Frontal cortex (tissue), 4 donors: ENCODE data around the gene MSMO1. TPM values are rescaled to one million over a fixed set of nuclear protein-coding genes. Genes with fewer than 3 reads are reported as not detected.
A peak's percentile ranks its signal among the peaks of the same experiment; 100 is the strongest.

Experiments
- DNase-seq, 2 donors: peaks; one replicate each; pipeline ENCODE4 v3.0.0; 2012; ENCODE audit warnings: low spot score in 2 of 2
- FAIRE-seq: peaks from 2 replicates; lab custom pipeline; 2012; peaks lifted over from hg19 to GRCh38; lab: Jason Lieb, UNC
- total RNA-seq: library from RNA; depleted of rRNA; stranded (reverse); fragments of >200 nt; gene quantifications from one replicate; pipeline ENCODE4 v1.2.3, GENCODE V29; 2014
- donor health status: control.
- donor health status: control.
- donor health status: control.

MSMO1 gene
- total RNA-seq, 1 donor from 2014 or later: 705 TPM

DNA sequence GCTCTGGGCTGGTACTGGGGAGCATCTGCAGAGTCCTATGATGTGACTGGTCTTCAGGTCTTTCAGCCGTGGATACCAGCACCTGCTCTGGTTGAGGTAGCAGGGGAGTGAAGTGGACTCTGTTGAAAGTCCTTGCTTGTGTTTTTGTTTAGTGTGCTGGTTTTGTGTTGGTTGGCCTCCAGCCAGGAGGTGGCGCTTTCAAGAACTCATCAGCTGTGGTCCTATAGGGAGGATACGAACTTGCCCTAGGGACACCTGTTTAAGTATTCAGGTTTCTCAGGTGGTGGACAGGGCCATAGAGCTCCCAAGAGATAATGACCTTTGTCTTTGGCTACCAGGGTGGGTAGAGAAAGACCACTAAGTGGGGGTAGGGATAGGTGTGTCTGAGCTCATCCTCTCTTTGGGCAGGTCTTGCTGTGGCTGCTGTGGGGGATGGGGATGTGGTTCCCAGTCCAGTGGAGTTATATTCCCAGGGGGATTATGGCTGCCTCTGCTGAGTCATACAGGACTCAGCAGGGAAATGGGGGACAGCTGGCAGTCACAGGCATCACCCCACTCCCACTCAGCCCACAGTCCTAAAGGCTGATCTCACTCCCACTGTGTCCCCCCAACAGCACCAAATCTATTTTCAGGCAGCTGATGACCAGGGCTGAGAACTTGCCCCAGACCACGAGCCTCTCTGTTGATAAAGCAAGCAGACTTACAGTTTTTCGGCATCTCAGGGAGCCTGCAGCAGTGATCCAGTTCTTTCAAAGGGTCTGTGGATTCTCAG lies 24.1 kb downstream of the MSMO1 start:
- FAIRE-seq (no peak), DNase-seq (no peak)

DNA sequence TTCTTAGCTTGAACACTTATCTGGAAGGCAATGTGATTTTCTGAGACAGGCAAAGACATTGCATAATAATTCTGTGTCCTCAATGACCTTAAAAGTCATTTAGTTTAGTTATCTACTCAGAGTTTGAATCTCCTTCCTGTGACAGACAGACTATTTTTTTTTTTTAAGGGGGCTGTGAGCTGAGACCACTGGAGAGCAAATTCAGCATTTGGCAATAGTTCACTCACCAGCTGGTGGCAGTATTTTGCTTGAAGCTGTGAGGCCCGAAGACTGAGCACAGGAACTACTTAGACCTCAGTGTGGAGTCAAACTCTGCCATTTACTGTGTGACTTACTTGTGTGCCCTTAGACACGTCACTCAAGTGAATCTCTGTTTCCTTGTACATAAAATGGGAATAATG lies 28.4 kb downstream of the MSMO1 start:
- FAIRE-seq (no peak), DNase-seq (no peak)

DNA sequence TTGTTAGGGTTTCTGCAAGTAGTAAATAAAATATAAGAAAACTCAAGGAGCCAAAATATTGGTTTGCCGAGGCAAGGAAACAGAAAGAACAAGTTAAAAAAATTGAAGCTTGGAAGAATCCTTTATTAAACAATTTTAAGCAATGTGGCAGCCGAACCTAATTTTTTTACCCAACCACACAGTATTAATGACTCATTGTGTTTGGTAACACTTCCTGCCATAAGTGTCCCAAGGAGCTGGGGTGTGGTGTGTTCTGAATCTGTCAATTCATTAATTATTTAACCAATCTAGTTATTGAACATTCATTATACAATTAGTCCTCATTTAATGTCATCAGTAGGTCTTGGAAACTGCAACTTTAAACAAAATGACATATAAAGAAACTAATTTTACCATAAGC lies 32.0 kb downstream of the MSMO1 start:
- FAIRE-seq (no peak), DNase-seq (no peak)

DNA sequence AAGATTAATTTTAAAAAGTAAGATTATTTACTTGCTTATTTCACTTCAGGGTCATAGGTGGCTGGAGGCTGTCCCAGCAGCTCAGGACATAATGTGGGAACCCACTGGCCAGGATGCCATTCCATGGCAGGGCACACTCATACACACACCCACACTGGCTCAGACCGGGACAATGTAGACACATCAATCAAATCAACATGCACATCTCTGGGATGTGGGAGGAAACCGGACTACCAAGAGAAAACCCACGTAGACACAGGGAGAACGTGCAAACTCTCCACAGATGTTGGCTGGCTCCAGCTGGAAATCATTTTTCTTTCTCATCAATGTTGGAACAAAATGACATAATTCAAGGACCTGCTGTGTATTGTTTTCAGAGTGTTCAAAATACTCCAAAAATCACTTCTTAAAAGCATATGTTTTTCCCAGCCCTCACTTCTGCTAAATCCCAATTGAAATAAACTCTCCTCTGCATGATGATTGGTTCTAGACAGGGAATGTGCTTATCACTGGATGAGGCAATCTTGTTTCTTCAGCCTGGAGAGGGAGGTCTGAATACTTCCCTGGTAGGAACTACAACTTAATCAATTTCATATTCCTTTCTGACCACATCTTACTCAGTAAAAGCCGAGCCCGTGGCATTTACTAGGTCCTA lies 32.7 kb downstream of the MSMO1 start:
- DNase-seq (no peak), FAIRE-seq (no peak)

DNA sequence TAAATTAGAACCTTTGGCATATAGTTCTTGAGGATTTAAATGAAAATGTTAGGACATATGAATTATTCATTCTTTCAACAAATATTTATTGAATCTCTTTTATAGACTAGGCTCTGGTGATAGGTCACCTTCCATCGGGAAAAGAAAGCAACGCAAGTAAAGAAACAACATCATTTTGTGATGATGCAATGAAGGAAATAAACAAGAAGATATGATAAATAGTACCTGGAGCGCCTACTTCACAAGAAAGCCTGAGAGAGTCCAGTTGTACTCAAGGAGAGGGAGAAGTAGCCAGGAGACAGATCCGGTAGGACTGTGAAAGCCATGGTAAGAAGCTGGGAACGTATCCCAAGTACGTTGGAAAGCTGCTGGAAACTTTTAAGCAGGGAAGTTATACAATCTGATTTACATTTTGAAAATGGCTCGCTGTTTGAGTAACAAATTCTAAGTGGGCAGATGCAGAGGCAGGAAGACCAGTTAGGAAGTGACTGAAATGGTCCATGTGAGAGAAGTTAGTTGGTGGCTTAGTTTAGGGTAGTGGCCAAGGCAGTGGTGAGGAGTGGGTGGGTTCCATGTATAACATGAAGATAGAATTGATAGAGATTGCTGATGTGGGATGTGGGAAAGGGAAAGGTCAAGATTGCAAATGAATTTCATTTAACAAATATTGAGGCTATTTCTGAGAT lies 33.7 kb downstream of the MSMO1 start:
- FAIRE-seq (no peak), DNase-seq (no peak)

DNA sequence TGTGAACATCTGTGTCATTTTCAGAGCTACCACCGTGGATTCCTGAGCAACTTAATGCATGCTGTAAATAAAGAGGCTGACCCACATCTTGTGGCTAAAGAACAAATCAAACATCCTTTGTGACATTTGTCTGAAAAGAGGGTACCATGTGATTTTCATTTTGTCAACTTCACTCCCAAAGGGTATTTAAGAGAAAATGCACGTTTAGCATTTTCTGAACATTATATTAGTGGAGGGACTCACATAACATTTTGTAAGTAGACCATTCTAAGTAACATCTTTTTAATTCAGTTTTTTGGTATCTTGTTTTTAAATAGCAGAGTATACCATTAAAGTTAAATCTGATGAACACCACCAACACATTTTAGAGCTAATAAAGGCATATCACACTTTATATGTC lies 34.3 kb downstream of the MSMO1 start:
- FAIRE-seq: no peak
- no peak for DNase-seq

DNA sequence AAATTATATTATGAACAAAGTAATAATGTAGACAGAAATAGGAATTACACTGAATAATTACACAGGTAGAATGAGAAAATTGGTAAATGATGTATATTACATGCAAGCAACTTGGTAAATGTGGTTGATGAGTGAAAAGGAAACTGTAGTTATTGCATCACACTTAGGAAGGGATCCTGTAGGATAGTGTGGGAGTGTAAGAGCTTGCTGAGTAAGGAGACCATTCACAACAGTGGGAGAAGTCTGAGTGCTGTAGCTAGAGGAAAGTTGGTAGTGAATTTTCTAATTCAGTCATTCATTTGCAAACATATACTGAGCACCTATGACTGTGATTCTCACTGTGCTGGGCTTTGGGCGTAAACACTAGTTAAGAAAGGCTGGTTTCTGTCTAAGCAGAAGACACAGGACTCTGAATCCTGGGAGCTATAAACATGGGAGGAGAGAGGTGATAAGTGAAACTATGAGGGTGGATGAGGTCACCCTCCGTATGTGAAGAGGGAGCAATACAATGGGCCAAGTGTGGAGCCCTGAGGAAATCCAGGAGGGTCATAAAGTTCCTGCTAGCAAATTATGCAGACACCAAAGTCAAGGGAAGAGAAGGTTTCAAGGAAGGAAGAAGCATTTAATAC lies 37.1 kb downstream of the MSMO1 start:
- no peak for DNase-seq
- FAIRE-seq: no peak

DNA sequence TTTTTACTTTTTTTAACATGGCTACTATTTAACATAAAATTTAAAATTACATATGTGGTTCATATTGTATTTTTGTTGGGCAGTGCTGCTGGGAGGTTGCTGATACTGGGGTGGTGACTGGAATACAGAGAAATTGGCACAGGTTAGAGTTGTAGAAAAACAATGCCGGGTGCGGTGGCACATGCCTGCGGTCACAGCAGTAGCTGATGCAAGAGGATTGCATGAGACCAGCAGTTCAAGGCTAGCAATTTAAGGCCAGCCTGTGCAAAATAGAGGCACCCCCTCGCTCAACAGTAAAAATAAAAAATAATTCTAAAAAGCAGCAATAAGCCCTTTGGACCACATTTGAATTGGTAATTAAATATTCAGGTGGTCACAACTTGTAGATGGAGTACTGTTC lies 39.6 kb downstream of the MSMO1 start:
- FAIRE-seq: no peak

DNA sequence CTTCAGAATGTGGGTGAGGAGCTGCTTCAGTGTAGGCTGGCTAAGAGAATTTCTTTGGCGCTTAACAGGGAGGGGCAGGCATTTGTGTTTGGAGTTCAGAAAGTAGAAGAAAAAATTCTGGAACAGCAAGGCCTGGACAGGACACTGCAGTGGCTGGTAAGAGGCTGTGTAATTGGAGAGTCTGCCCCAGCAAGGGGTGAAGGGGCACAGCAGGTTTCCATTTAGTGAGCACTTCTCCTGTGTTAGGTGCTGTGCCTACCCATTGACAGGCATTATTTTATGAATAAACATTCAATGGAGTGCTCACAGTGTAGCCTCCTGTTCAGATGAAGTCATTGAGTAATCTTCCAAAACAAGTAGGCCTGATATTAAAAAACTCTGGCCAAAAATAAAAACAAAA lies 40.6 kb downstream of the MSMO1 start:
- FAIRE-seq (no peak), DNase-seq (no peak)

More for the DNA sequence above, 39.6 kb downstream of the MSMO1 start:
- DNase-seq: no peak

DNA sequence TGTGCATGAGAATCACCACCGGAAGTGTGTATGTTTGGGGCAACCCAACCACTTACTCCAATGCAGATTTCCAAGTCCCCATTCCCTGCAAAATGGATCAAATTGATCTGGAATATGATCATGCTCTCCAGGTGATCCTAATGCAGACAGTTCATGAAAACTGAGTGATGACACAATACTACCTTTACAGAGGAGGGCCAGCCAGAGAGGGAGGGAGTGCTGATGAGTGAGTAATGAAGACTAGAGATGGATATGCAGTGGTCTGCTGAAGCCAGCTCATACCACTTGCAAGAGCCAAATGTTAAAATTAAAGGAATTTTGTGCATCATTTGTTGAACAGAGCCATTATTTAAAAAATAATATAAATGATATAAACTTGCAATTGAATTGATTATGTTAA lies 41.1 kb downstream of the MSMO1 start:
- FAIRE-seq (no peak), DNase-seq (no peak)

DNA sequence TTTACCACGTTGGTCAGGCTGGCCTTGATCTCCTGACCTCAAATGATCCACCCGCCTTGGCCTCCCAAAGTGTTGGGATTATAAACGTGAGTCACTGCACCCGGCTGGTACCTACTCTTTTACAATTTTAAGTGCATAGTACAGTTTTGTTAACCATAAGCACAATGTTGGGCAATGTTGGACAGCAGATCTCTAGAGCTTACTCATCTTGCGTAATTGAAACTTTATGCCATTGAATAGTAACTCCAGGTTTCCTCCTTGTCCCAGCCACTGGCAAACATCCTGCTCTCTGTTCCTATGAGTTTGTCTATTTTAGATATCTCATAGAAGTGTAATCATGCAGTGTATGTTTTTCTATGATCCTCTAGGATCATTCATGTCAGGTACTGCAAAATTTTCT lies 42.1 kb downstream of the MSMO1 start:
- DNase-seq (no peak), FAIRE-seq (no peak)

DNA sequence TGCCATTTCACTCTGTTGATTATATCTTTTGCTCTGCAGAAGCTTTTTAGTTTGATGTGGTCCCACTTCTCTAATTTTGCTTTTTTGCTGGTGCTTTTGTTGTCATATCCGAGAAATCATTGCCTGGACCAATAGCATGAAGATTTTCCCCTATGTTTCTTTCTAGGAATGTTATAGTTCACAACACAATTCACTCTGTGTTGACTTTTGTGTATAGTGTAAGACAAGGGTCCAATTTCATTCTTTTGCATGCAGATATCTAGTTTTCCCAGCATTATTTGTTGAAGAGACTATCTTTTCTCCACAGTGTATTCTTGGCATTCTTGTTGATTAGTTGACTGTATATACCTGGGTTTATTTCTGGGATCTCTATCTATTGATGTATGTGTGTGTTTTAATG lies 43.1 kb downstream of the MSMO1 start:
- DNase-seq (no peak), FAIRE-seq (no peak)

DNA sequence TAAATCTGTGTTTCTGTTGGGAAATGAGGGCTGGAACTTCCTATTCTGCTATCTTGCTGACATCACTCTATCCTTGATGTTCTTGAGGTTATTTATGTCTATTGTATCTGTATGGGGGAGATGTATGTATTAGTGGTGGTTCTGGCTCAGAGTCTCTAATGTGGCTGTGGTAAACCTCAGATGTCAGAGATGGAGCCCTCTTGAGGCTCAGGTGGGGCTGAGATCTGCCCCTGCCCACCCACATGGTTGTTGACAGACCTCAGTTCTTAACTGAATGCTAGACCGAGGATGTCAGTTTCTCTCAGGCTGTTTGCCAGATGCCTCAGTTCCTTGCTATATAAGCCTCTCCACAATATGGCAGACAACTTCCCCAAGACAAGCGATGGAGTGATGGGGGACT lies 48.0 kb downstream of the MSMO1 start:
- FAIRE-seq: no peak
- no peak for DNase-seq

DNA sequence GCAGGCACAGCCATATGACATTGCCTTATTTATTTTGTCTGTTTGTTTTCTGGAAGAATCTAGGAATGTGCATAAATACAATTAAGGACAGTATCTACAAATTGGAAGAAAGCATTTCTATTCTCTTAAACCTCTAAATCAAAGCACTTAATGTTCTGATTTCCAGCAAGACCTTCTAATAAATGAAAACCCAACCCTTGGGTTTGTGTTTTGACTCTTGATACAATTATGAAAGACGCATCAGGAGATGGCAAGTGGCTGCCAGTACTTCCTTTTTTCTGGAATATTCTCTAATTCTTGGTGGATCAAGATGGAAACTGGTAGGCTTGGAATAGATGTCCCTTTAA lies 50.9 kb downstream of the MSMO1 start:
- FAIRE-seq: no peak
- DNase-seq: no peak

DNA sequence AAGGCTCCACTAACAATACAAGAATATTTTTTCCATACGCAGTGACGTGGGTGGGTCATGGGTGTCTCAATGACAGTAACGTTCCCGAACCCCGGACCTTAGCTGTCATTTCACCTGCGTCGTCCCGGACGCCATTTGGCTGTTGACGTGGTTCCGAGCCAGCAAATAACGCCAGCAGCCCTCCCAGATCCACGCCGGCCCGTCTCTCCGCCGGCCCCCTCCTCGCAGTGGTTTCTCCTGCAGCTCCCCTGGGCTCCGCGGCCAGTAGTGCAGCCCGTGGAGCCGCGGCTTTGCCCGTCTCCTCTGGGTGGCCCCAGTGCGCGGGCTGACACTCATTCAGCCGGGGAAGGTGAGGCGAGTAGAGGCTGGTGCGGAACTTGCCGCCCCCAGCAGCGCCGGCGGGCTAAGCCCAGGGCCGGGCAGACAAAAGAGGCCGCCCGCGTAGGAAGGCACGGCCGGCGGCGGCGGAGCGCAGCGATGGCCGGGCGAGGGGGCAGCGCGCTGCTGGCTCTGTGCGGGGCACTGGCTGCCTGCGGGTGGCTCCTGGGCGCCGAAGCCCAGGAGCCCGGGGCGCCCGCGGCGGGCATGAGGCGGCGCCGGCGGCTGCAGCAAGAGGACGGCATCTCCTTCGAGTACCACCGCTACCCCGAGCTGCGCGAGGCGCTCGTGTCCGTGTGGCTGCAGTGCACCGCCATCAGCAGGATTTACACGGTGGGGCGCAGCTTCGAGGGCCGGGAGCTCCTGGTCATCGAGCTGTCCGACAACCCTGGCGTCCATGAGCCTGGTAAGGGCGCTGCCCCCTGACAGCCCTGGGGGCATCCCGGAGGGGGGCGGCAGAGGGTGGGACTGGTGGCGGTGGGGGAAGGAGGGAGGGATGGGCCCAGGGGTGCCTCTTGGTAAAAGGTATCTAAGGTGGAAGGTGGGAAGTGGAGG lies 51.5 kb downstream of the MSMO1 start, which contains the start of gene CPE:
TSS of gene CPE (plus strand) at position 264 of the 933 bp plus-strand sequence. CDS start at position 478, 214 bp downstream.
- FAIRE-seq: no peak
- peak; percentile 73 to 82 for DNase-seq

DNA sequence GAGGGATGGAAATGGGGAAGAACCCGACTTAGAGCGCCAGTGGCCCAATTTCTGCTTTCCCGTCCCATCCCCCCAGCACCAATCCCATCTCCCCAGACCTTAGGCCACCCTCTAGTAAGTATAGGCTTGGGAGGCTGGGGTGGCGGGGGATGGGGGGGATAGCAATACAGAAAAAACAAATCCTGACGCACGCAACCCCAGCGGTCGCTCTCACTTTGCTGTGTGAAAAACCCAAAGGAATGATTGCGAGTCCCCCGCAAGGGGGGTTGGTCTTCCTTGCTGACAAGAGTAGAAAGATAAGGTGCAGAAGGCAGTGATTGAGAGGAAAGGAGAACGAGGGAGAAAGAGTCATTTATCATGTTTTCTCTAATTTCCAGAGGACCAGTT lies 52.2 kb downstream of the MSMO1 start:
- no peak for FAIRE-seq

DNA sequence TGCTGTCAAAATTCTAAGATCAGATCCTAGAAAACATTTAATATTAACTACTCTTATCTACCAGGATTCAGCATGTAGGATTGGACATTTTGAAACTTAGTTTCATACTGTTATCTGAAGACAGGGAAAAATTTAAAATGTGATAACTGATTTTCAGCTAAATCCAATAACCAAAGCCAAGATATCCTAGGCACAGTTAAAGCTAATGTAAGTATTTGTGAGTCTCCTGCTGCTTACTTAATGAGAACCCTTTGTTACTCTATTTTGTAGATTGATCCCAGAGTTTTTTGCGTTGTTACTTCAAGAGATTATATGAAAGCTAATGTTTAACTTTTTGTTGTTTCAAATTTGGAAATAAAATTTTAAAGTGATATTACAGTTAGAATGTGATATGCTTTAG lies 53.3 kb downstream of the MSMO1 start:
- no peak for FAIRE-seq
- no peak for DNase-seq

More for the DNA sequence above, 52.2 kb downstream of the MSMO1 start:
- DNase-seq: no peak

DNA sequence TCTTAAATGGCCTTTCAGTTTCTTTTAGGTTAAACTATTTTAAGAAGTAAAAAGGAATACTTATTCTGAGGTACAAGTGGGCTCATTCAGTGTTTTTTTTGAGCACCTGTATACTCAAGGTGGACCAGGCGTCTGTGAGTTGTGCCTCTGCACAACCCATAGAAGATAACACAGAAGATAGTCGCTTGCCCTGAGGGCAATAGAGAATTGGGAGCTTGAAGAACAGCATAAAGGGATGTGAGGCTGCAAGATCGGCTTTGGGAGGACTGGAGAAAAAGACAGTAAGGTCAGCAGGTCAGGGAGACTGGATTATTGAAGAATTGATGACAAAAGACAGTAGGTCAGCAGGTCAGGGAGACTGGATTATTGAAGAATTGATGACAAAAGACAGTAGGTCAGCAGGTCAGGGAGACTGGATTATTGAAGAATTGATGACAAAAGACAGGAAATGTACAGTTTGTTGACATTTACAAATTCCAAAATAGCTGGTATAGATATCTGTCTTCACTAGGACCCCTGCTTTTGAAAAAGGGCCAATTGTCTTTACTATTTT lies 54.4 kb downstream of the MSMO1 start:
- no peak for DNase-seq
- no peak for FAIRE-seq

DNA sequence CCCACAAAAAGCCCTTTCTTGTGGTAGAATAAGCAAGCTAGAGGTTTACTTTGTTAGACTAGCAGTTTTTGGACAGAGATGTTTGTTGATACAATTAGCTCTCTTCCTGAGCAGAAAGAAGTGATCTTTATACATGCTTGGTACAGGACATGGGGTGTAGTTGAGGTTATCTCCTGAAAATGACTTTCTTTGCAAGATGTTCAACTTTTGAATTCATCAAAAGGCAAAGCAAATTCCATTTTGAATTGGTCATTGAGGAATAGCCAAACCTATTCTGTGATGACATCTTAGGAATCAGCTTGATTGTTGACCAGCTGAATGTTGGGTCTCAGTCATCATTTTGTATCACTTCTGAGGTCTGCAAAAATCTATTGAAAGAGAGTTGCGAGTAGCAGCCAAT lies 55.2 kb downstream of the MSMO1 start:
- DNase-seq (no peak), FAIRE-seq (no peak)
